Measurements from ENCODE around the gene TRIM40.

DNA sequence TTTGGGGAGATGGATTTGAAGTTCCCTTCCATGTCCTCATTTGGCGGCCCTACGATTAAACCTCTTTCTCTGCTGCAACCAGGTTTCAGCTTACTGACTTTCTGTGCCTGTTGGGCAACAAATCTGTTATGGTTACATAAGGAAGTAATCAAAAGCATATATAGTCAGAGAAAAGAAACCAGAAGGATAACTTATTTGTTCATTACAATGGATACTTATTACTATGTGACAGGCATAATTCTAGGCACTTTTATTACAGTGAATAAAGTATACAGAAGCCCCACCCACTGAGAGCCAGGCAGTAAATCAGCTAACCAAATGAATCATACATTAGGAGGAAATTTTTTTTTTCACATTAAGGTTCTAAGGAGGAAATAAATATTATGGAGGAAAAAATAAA lies 13.4 kb upstream of the TRIM40 start:
- TF ChIP-seq POLR2AphosphoS5 (IDR thresholded peaks at IDR 0.05; ENCODE audit: low read depth, low read length) (no peak), TAF1 (IDR thresholded peaks at IDR 0.05; ENCODE audit: borderline replicate concordance, insufficient read depth, low read length) (no peak), SIN3A (IDR thresholded peaks at IDR 0.05; ENCODE audit: borderline replicate concordance, insufficient read depth, low read length) (no peak)
- TF ChIP-seq, protein P1, sequence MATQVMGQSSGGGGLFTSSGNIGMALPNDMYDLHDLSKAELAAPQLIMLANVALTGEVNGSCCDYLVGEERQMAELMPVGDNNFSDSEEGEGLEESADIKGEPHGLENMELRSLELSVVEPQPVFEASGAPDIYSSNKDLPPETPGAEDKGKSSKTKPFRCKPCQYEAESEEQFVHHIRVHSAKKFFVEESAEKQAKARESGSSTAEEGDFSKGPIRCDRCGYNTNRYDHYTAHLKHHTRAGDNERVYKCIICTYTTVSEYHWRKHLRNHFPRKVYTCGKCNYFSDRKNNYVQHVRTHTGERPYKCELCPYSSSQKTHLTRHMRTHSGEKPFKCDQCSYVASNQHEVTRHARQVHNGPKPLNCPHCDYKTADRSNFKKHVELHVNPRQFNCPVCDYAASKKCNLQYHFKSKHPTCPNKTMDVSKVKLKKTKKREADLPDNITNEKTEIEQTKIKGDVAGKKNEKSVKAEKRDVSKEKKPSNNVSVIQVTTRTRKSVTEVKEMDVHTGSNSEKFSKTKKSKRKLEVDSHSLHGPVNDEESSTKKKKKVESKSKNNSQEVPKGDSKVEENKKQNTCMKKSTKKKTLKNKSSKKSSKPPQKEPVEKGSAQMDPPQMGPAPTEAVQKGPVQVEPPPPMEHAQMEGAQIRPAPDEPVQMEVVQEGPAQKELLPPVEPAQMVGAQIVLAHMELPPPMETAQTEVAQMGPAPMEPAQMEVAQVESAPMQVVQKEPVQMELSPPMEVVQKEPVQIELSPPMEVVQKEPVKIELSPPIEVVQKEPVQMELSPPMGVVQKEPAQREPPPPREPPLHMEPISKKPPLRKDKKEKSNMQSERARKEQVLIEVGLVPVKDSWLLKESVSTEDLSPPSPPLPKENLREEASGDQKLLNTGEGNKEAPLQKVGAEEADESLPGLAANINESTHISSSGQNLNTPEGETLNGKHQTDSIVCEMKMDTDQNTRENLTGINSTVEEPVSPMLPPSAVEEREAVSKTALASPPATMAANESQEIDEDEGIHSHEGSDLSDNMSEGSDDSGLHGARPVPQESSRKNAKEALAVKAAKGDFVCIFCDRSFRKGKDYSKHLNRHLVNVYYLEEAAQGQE (IDR thresholded peaks at IDR 0.05; ENCODE audit: insufficient read depth in 1 of 2, low read depth in 2 of 2, low read length in 2 of 2) = no peak

Measured in PFSK-1 (cell line).